HepG2 (cell line): ENCODE measurements around the gene ALDH1L2. TPM values are rescaled to one million over a fixed set of nuclear protein-coding genes. Genes with fewer than 3 reads are reported as not detected.

Source experiments
- ATAC-seq: fragments of 200-7000 bp; cut with Tn5 transposase; 3 replicates; pipeline ENCODE4 v1.9.1; 2020; ENCODE audit warnings: mild to moderate bottlenecking, moderate library complexity
- BruUV-seq: library from RNA; stranded (reverse); fragments of 400-500 nt; replicated peaks from 2 replicates; lab custom pipeline; 2021; lab: Mats Ljungman, UMichigan
- CTCF ChIA-PET: fragments of 300-600 bp; formaldehyde crosslinking; extraction: SDS; loops from one replicate; lab custom pipeline; 2021; ENCODE audit warnings: low total read pairs, inconsistent platforms, low intra/inter-chr PET ratio; lab: Yijun Ruan, JAX
- POLR2A ChIA-PET: fragments of 350-600 bp; sonication (Branson Sonifier 250); formaldehyde crosslinking; loops from one replicate; lab custom pipeline; 2020; ENCODE audit warnings: antibody characterized with exemption, inconsistent platforms; lab: Yijun Ruan, JAX
- DNase-seq: peaks from one replicate; pipeline ENCODE4 v3.0.0-alpha.2; 2015; ENCODE audit warnings: low spot score
- FAIRE-seq: peaks from 3 replicates; lab custom pipeline; 2011; peaks lifted over from hg19 to GRCh38; lab: Jason Lieb, UNC
- H2AFZ ChIP-seq: one replicate; pipeline ENCODE4 v1.6.1; 2011; ENCODE audit warnings: low read length, inconsistent platforms
- H3K27ac ChIP-seq: fragments of 300-600 bp; 3 replicates; pipeline ENCODE4 v1.8.0; 2011; ENCODE audit warnings: mixed run types, mild to moderate bottlenecking, mixed read lengths, low read length, inconsistent platforms; ENCODE audit not compliant: insufficient read depth; ENCODE audit errors: extremely low read length
- H3K27me3 ChIP-seq, 2 experiments: fragments of 200-600 bp in 1 of 2; 2 replicates in 1 of 2; 3 replicates in 1 of 2; pipeline versions ENCODE4 v1.6.0 to v1.8.0; 2011; ENCODE audit warnings: low read length in 2 of 2, mild to moderate bottlenecking in 2 of 2, moderate library complexity in 2 of 2, inconsistent platforms in 1 of 2; ENCODE audit not compliant: insufficient read depth in 2 of 2, control insufficient read depth in 1 of 2
- H3K36me3 ChIP-seq, 2 experiments: fragments of 200-600 bp in 1 of 2; replicated peaks in 1 of 2; 2 replicates in 1 of 2; 3 replicates in 1 of 2; pipeline versions ENCODE4 v1.5.1 to v1.8.0; 2011; ENCODE audit warnings: low read length in 2 of 2, inconsistent platforms in 1 of 2; ENCODE audit not compliant: insufficient read depth in 2 of 2, control insufficient read depth in 1 of 2
- H3K4me1 ChIP-seq: 2 replicates; pipeline ENCODE4 v1.5.1; 2012; ENCODE audit warnings: low read length, inconsistent platforms; ENCODE audit not compliant: insufficient read depth
- H3K4me2 ChIP-seq: 2 replicates; pipeline ENCODE4 v1.6.0; 2011; ENCODE audit warnings: low read depth, low read length, inconsistent platforms
- H3K4me3 ChIP-seq, 3 experiments: fragments of 200-600 bp in 1 of 3; sonication (generic), shearing (Covaris generic) in 1 of 3; replicated peaks in 1 of 3; 2 replicates each; pipeline ENCODE4 v1.5.1; 2011 to 2016; ENCODE audit warnings: low read length in 3 of 3, inconsistent platforms in 2 of 3, low read depth in 2 of 3, mild to moderate bottlenecking in 2 of 3, control low read depth in 1 of 3, mixed read lengths in 1 of 3; ENCODE audit not compliant: insufficient read depth in 1 of 3
- H3K79me2 ChIP-seq: one replicate; pipeline ENCODE4 v1.6.1; 2011; ENCODE audit warnings: low read length, inconsistent platforms; ENCODE audit not compliant: insufficient read depth
- H3K9ac ChIP-seq: 2 replicates; pipeline ENCODE4 v1.6.0; 2011; ENCODE audit warnings: mild to moderate bottlenecking, low read depth, low read length, inconsistent platforms; ENCODE audit not compliant: insufficient read depth
- H3K9me3 ChIP-seq: 2 replicates; pipeline ENCODE4 v1.5.1; 2012; ENCODE audit warnings: mild to moderate bottlenecking, low read length
- H4K20me1 ChIP-seq: 2 replicates; pipeline ENCODE4 v1.6.0; 2011; ENCODE audit warnings: inconsistent platforms, mild to moderate bottlenecking, low read length, moderate library complexity; ENCODE audit not compliant: insufficient read depth
- FUBP1 ChIP-seq: sonication (generic); formaldehyde crosslinking; IDR thresholded peaks from 2 replicates; pipeline ENCODE4 v1.5.1; 2020; ENCODE audit warnings: missing genetic modification reagents, mild to moderate bottlenecking, borderline replicate concordance
- GPBP1L1 ChIP-seq: sonication (generic); formaldehyde crosslinking; IDR thresholded peaks from 2 replicates; pipeline ENCODE4 v1.5.0; 2020; ENCODE audit warnings: mild to moderate bottlenecking, missing genetic modification reagents
- MXD1 ChIP-seq: sonication (generic); formaldehyde crosslinking; IDR thresholded peaks from 2 replicates; pipeline ENCODE4 v1.4.0; 2020; ENCODE audit warnings: mild to moderate bottlenecking, missing genetic modification reagents
- PHF21A ChIP-seq: sonication (generic); formaldehyde crosslinking; IDR thresholded peaks from 2 replicates; pipeline ENCODE4 v1.5.0; 2020; ENCODE audit warnings: mild to moderate bottlenecking, missing genetic modification reagents
- SOX6 ChIP-seq, 2 experiments: fragments of 450-650 bp in 1 of 2; sonication (generic) in 1 of 2; formaldehyde crosslinking in 1 of 2; IDR thresholded peaks; 2 replicates each; pipeline versions ENCODE4 v1.4.0 to v1.6.1; 2017 to 2020; ENCODE audit warnings: antibody characterized with exemption in 1 of 2, mild to moderate bottlenecking in 1 of 2, missing genetic modification reagents in 1 of 2
- ZBED4 ChIP-seq: sonication (generic); formaldehyde crosslinking; IDR thresholded peaks from 2 replicates; pipeline ENCODE4 v1.4.0; 2020; ENCODE audit warnings: missing genetic modification reagents, borderline replicate concordance
- ZNF672 ChIP-seq: sonication (generic); formaldehyde crosslinking; IDR thresholded peaks from 2 replicates; pipeline ENCODE4 v1.8.1; 2022; ENCODE audit warnings: missing genetic modification reagents
- ZNF687 ChIP-seq: sonication (generic); formaldehyde crosslinking; IDR thresholded peaks from 2 replicates; pipeline ENCODE4 v1.5.1; 2020; ENCODE audit warnings: mild to moderate bottlenecking, missing genetic modification reagents, moderate library complexity
- WGBS: methylation state at CpG from one replicate; pipeline ENCODE4 v1.1.6; 2017; ENCODE audit warnings: low lambda C conversion rate; 5-methylcytosine and 5-hydroxymethylcytosine counted together
- in situ Hi-C: cut with HindIII; loops from 2 replicates; pipeline ENCODE4 v1.10.0; 2017; ENCODE audit warnings: low pct_unique_long_range_greater_than_20kb; ENCODE audit not compliant: extremely low pct_ligation_motif_present
- intact Hi-C: fragments of 100-400 bp; cut with micrococcal nuclease; formaldehyde crosslinking; loops from one replicate; pipeline ENCODE4 v1.10.0; 2022; ENCODE audit not compliant: unreplicated experiment
- polyA plus RNA-seq, 8 experiments: library from polyadenylated mRNA; depleted of rRNA in 3 of 8; stranded (reverse) in 7 of 8; unstranded in 1 of 8; fragments of >200 nt; fragmentation: Illumina TruSeq in 4 of 8; extraction: Trizol in 4 of 8; gene quantifications; 2 replicates each; pipeline versions ENCODE4 v1.2.1 to v1.2.3, GENCODE V29; 2011 to 2016; ENCODE audit warnings: low read depth in 4 of 8, missing spikeins in 1 of 8, mixed read lengths in 1 of 8; ENCODE audit not compliant: insufficient read depth in 1 of 8
- total RNA-seq, 5 experiments: library from RNA; depleted of rRNA; stranded (reverse); fragments of >200 nt; fragmentation: Illumina TruSeq; extraction: Trizol; gene quantifications; 2 replicates each; pipeline ENCODE4 v1.2.3, GENCODE V29; 2016; ENCODE audit warnings: low read depth in 1 of 5

ALDH1L2 gene
- total and polyA plus RNA-seq, 2 of the 13 experiments (the other 11 are each of a cell fraction or from before 2014, with no cell fraction given): 0.40 to 4.6 TPM

GRCh38 chr12:104994336-104994735, 89.9 kb downstream of the ALDH1L2 start:
- POLR2A ChIA-PET: no interaction called here

More at GRCh38 chr12:104994336-104994735, 89.9 kb downstream of the ALDH1L2 start:
- DNase-seq: no peak
- ATAC-seq: no peak
- in situ Hi-C loops: loop anchor here (25.0 kb wide), 1 partner anchor 393 kb away; no protein-coding TSS in a partner anchor
- no peaks in the 10 kb centered on the region for H3K9me3 ChIP-seq
- no peak overlapping the region for H3K9ac ChIP-seq
- no peak for FAIRE-seq
- peaks cover 6% of the 10 kb centered on the region for H3K79me2 ChIP-seq
- TF ChIP-seq MXD1 (CRISPR knock-in tag) (no peak), PHF21A (no peak), ZBED4 (CRISPR knock-in tag) (no peak), SOX6 (IDR thresholded peaks at IDR 0.05) (no peak), SOX6 (CRISPR knock-in tag; IDR thresholded peaks at IDR 0.05) (no peak), ZNF672 (CRISPR knock-in tag) (no peak), FUBP1 (no peak), ZNF687 (CRISPR knock-in tag) (no peak), GPBP1L1 (CRISPR knock-in tag) (no peak)
- TF ChIP-seq, all 625 proteins: peak for 0
- Histone ChIP-seq H3K27ac (no peak overlapping the region), H3K4me3 (no peak overlapping the region), H3K4me2 (no peak overlapping the region), H3K36me3 (peaks cover 8 to 48% of the 10 kb centered on the region in 2 experiments), H3K4me1 (peaks cover 7% of the 10 kb centered on the region; the same call in 1 of the 2 replicates), H4K20me1 (no peaks in the 10 kb centered on the region), H2AFZ (no peak overlapping the region), H3K27me3 (no peaks in the 10 kb centered on the region)
- no TSS peak for BruUV-seq
- CTCF ChIA-PET: no interaction called here
- WGBS: 94% methylated on average over 3 of the region's 3 CpGs
- intact Hi-C loops: no loop called here
